WTC11 (cell line): Measurements from ENCODE around the gene GNAZ. TPM values are rescaled to one million over a fixed set of nuclear protein-coding genes. Genes with fewer than 3 reads are reported as not detected.

Experiments
- ATAC-seq: fragments of 200-7000 bp; cut with Tn5 transposase; 2 replicates; pipeline ENCODE4 v1.10.0; 2021; ENCODE audit warnings: mild to moderate bottlenecking, moderate library complexity
- CTCF ChIA-PET: fragments of 300-600 bp; sonication (Branson Sonifier 250); formaldehyde crosslinking; loops from one replicate; lab custom pipeline; 2021; ENCODE audit warnings: antibody characterized with exemption; lab: Charles Lee
- POLR2A ChIA-PET: fragments of 350-600 bp; sonication (Branson Sonifier 250); formaldehyde crosslinking; loops from one replicate; lab custom pipeline; 2021; ENCODE audit warnings: antibody characterized with exemption; lab: Charles Lee
- DNase-seq: peaks from one replicate; pipeline ENCODE4 v3.0.0; 2021; ENCODE audit warnings: low spot score
- H3K27ac Mint-ChIP-seq: 2 replicates; pipeline ENCODE4 v1.8.0; 2021; ENCODE audit warnings: mixed read lengths
- H3K27me3 Mint-ChIP-seq: 2 replicates; pipeline ENCODE4 v1.8.0; 2021; ENCODE audit warnings: low read depth, mild to moderate bottlenecking, moderate library complexity, mixed read lengths
- H3K36me3 Mint-ChIP-seq: 2 replicates; pipeline ENCODE4 v1.8.0; 2021; ENCODE audit warnings: mixed read lengths
- H3K4me1 Mint-ChIP-seq: 2 replicates; pipeline ENCODE4 v1.8.0; 2022; ENCODE audit warnings: mixed read lengths
- H3K4me3 Mint-ChIP-seq: 2 replicates; pipeline ENCODE4 v1.8.0; 2021; ENCODE audit warnings: mild to moderate bottlenecking, moderate library complexity, mixed read lengths
- H3K9me3 Mint-ChIP-seq: 2 replicates; pipeline ENCODE4 v1.8.0; 2021; ENCODE audit warnings: mixed read lengths
- CREB1 ChIP-seq: sonication (generic); formaldehyde crosslinking; IDR thresholded peaks from 2 replicates; pipeline ENCODE4 v1.8.0; 2023; ENCODE audit warnings: mild to moderate bottlenecking, missing genetic modification reagents
- CTCF ChIP-seq: fragments of 200-600 bp; IDR thresholded peaks from 2 replicates; pipeline ENCODE4 v1.8.0; 2022; ENCODE audit warnings: antibody characterized with exemption
- FOXK1 ChIP-seq: sonication (generic); formaldehyde crosslinking; IDR thresholded peaks from 2 replicates; pipeline ENCODE4 v1.8.0; 2022; ENCODE audit warnings: mild to moderate bottlenecking, moderate library complexity, missing genetic modification reagents
- HMGXB4 ChIP-seq: sonication (generic); formaldehyde crosslinking; IDR thresholded peaks from 2 replicates; pipeline ENCODE4 v1.8.1; 2023; ENCODE audit warnings: mild to moderate bottlenecking, moderate library complexity, missing genetic modification reagents
- IRF1 ChIP-seq: sonication (generic); formaldehyde crosslinking; IDR thresholded peaks from 2 replicates; pipeline ENCODE4 v1.8.0; 2023; ENCODE audit warnings: missing genetic modification reagents
- IRF2 ChIP-seq: sonication (generic); formaldehyde crosslinking; IDR thresholded peaks from 2 replicates; pipeline ENCODE4 v1.8.0; 2022; ENCODE audit warnings: low read depth, missing genetic modification reagents, borderline replicate concordance
- JUN ChIP-seq: sonication (generic); formaldehyde crosslinking; IDR thresholded peaks from 2 replicates; pipeline ENCODE4 v1.8.0; 2023; ENCODE audit warnings: mild to moderate bottlenecking, missing genetic modification reagents
- KAT7 ChIP-seq: sonication (generic); formaldehyde crosslinking; IDR thresholded peaks from 2 replicates; pipeline ENCODE4 v1.8.1; 2023; ENCODE audit warnings: missing genetic modification reagents, mild to moderate bottlenecking, borderline replicate concordance
- MYBL2 ChIP-seq: sonication (generic); formaldehyde crosslinking; IDR thresholded peaks from 2 replicates; pipeline ENCODE4 v1.8.1; 2023; ENCODE audit warnings: mild to moderate bottlenecking, moderate library complexity, missing genetic modification reagents
- OVOL2 ChIP-seq: fragments of 250-450 bp; sonication (Bioruptor Pico); IDR thresholded peaks from 2 replicates; pipeline ENCODE4 v1.9.0; 2021; ENCODE audit warnings: mild to moderate bottlenecking, borderline replicate concordance
- PRDM15 ChIP-seq: sonication (generic); formaldehyde crosslinking; IDR thresholded peaks from 2 replicates; pipeline ENCODE4 v1.8.0; 2022; ENCODE audit warnings: missing genetic modification reagents
- PRRX2 ChIP-seq: fragments of 250-450 bp; sonication (Bioruptor Pico); IDR thresholded peaks from 2 replicates; pipeline ENCODE4 v1.8.0; 2021; ENCODE audit warnings: mild to moderate bottlenecking
- SMAD3 ChIP-seq: sonication (generic); formaldehyde crosslinking; IDR thresholded peaks from 2 replicates; pipeline ENCODE4 v1.8.0; 2022; ENCODE audit warnings: missing genetic modification reagents, mild to moderate bottlenecking, borderline replicate concordance
- SOX15 ChIP-seq: fragments of 250-450 bp; sonication (Bioruptor Pico); IDR thresholded peaks from 2 replicates; pipeline ENCODE4 v1.9.0; 2021; ENCODE audit warnings: mild to moderate bottlenecking
- ZNF121 ChIP-seq: sonication (generic); formaldehyde crosslinking; IDR thresholded peaks from 2 replicates; pipeline ENCODE4 v1.8.0; 2023; ENCODE audit warnings: missing genetic modification reagents
- ZNF281 ChIP-seq: sonication (generic); formaldehyde crosslinking; IDR thresholded peaks from 2 replicates; pipeline ENCODE4 v1.8.0; 2023; ENCODE audit warnings: mild to moderate bottlenecking, missing genetic modification reagents
- total RNA-seq: library from RNA; stranded (reverse); gene quantifications from 3 replicates; pipeline ENCODE4 v1.2.3, GENCODE V29; 2021

GNAZ gene
- total RNA-seq, 1 experiment from 2014 or later = 9.9 TPM

GRCh38 chr22:23124611-23125511 lies 54.5 kb downstream of the GNAZ start:
- H3K36me3 Mint-ChIP-seq = no peaks in the 10 kb centered on the region
- TF ChIP-seq IRF2 = no peak
- no peak for TF ChIP-seq CTCF
- TF ChIP-seq, all 79 proteins: peak for 0
- ChIA-PET CTCF (interaction anchor here (0.8 to 2.2 kb wide), 6 partner anchors 17 to 269 kb away, joined by 3 to 34 read pairs (median 4); partner anchors contain the start of gene RSPH14), POLR2A (no interaction called here)
- peaks cover 11% of the 10 kb centered on the region for H3K27me3 Mint-ChIP-seq
- H3K27ac Mint-ChIP-seq = peak overlapping the region; percentile 28; the same call in 1 of the 2 replicates
- ATAC-seq (no peak; the same call in 1 of the 2 replicates), DNase-seq (no peak)
- no peak overlapping the region for H3K4me3 Mint-ChIP-seq
- H3K4me1 Mint-ChIP-seq = peaks cover 5% of the 10 kb centered on the region; the same call in 1 of the 2 replicates
- no peaks in the 10 kb centered on the region for H3K9me3 Mint-ChIP-seq

GRCh38 chr22:23125512-23126103 lies 55.3 kb downstream of the GNAZ start:
- CTCF ChIA-PET = interaction anchor here (0.8 to 4.3 kb wide), 5 partner anchors 156 to 171 kb away, joined by 3 to 258 read pairs (median 5); no protein-coding TSS in a partner anchor
- H3K4me1 Mint-ChIP-seq = peaks cover 5% of the 10 kb centered on the region; the same call in 1 of the 2 replicates
- POLR2A ChIA-PET = no interaction called here
- H3K27me3 Mint-ChIP-seq = peaks cover 13% of the 10 kb centered on the region
- no peak overlapping the region for H3K4me3 Mint-ChIP-seq
- DNase-seq = no peak
- no peak overlapping the region for H3K27ac Mint-ChIP-seq
- TF ChIP-seq CREB1 (CRISPR knock-in tag) (no peak), HMGXB4 (no peak), JUN (CRISPR knock-in tag) (no peak), PRDM15 (CRISPR knock-in tag) (no peak)
- no peaks in the 10 kb centered on the region for H3K36me3 Mint-ChIP-seq
- no peaks in the 10 kb centered on the region for H3K9me3 Mint-ChIP-seq
- ATAC-seq = no peak

GRCh38 chr22:23126165-23127054 lies 56.1 kb downstream of the GNAZ start:
- ChIA-PET CTCF (interaction anchor here (1.1 to 4.3 kb wide), 5 partner anchors 12 to 270 kb away, joined by 4 to 258 read pairs (median 5); no protein-coding TSS in a partner anchor), POLR2A (no interaction called here)
- Mint-ChIP-seq H3K27me3 (peaks cover 13% of the 10 kb centered on the region), H3K27ac (no peak overlapping the region), H3K4me1 (peaks cover 5% of the 10 kb centered on the region; the same call in 1 of the 2 replicates), H3K36me3 (no peaks in the 10 kb centered on the region), H3K4me3 (no peak overlapping the region), H3K9me3 (no peaks in the 10 kb centered on the region)
- DNase-seq (no peak), ATAC-seq (no peak)
- TF ChIP-seq SMAD3 (CRISPR knock-in tag) = no peak
- TF ChIP-seq PRRX2 (CRISPR knock-in tag) = no peak
- TF ChIP-seq OVOL2 = no peak
- TF ChIP-seq IRF1 (CRISPR knock-in tag) = no peak
- TF ChIP-seq SOX15 (CRISPR knock-in tag) = no peak
- no peak for TF ChIP-seq KAT7 (CRISPR knock-in tag)
- TF ChIP-seq ZNF121 (CRISPR knock-in tag) = no peak
- TF ChIP-seq MYBL2 (CRISPR knock-in tag) = no peak
- no peak for TF ChIP-seq ZNF281 (CRISPR knock-in tag)
- TF ChIP-seq FOXK1 (CRISPR knock-in tag) = no peak
